ENCODE data around the gene C12orf42. TPM values are rescaled to one million over a fixed set of nuclear protein-coding genes. Genes with fewer than 3 reads are reported as not detected.

Gene C12orf42
- total and polyA plus RNA-seq, 10 of the 15 experiments (the other 5 are each of a cell fraction or from before 2014, with no cell fraction given), result 1.4 to 7.0 (median 2.4) TPM

GRCh38 chr12:103542078-103542477 lies 46.3 kb upstream of the C12orf42 start:
- Histone ChIP-seq H3K36me3 (ENCODE audit: control insufficient read depth in 2 of 2, insufficient read depth in 2 of 2, low read length in 1 of 2) (no peaks in the 10 kb centered on the region), H3K4me3 (no peak overlapping the region), H4K20me1 (ENCODE audit: control insufficient read depth, insufficient read depth) (no peaks in the 10 kb centered on the region), H3K4me1 (ENCODE audit: control insufficient read depth, insufficient read depth, low read length) (no peaks in the 10 kb centered on the region), H3K9ac (ENCODE audit: control insufficient read depth, insufficient read depth, low read length) (no peak overlapping the region), H3K79me2 (ENCODE audit: control insufficient read depth, insufficient read depth, low read length) (no peaks in the 10 kb centered on the region), H2AFZ (ENCODE audit: control insufficient read depth, low read depth, low read length) (no peak overlapping the region), H3K9me3 (replicated peaks; ENCODE audit: control insufficient read depth, insufficient read depth, low read length) (no peaks in the 10 kb centered on the region; the same call in 1 of the 3 replicates), H3K27ac (ENCODE audit: control insufficient read depth, insufficient read depth) (no peak overlapping the region), H3K27me3 (replicated peaks in 1 of 2; ENCODE audit: control insufficient read depth in 2 of 2, insufficient read depth in 2 of 2, low read length in 1 of 2) (no peaks in the 10 kb centered on the region), H3K4me2 (ENCODE audit: control insufficient read depth, insufficient read depth) (no peak overlapping the region)
- BruUV-seq (replicated peaks), result no TSS peak
- SMC1A ChIA-PET (ENCODE audit: uncharacterized antibody, unreplicated experiment), result interaction anchor here (0.7 to 13.0 kb wide), 9 partner anchors 11 to 659 kb away, joined by 3 to 334 read pairs (median 4); partner anchors contain the start of gene C12orf42
- in situ Hi-C loops (cut with MboI), result loop anchor here (25.0 kb wide), 1 partner anchor 1605 kb away; no protein-coding TSS in a partner anchor
- FAIRE-seq, result no peak
- WGBS (ENCODE audit: insufficient coverage, insufficient replicate concordance, low lambda C conversion rate, missing lambda C conversion rate), result 53% methylated on average over 3 of the region's 3 CpGs
- ATAC-seq, result no peak
- DNase-seq (ENCODE audit: low read depth, low spot score), result no peak
- CTCF ChIA-PET, result interaction anchor here (0.6 to 4.7 kb wide), 8 partner anchors 39 to 731 kb away, joined by 3 to 18 read pairs (median 6); no protein-coding TSS in a partner anchor
- RAD21 ChIA-PET (ENCODE audit: unreplicated experiment), result interaction anchor here (1.0 to 2.7 kb wide), 5 partner anchors 10 to 46 kb away, joined by 3 to 10 read pairs (median 5); no protein-coding TSS in a partner anchor
- TF ChIP-seq SMAD5 (IDR thresholded peaks at IDR 0.05; ENCODE audit: low read depth), result no peak
- TF ChIP-seq SREBF2 (IDR thresholded peaks at IDR 0.05; ENCODE audit: low read length), result no peak
- TF ChIP-seq CEBPZ (IDR thresholded peaks at IDR 0.05; ENCODE audit: low read depth, low read length), result no peak
- intact Hi-C loops (cut with micrococcal nuclease; ENCODE audit: unreplicated experiment), result no loop called here
- POLR2A ChIA-PET, result interaction anchor here (0.6 kb wide), 1 partner anchor 1421 kb away, joined by 4 read pairs; no protein-coding TSS in a partner anchor

Data from GM12878 (cell line).